Lung (tissue), 12 donors: ENCODE results near the gene NARF. TPM values are rescaled to one million over a fixed set of nuclear protein-coding genes. Genes with fewer than 3 reads are reported as not detected.

Experiments used
- ATAC-seq: fragments of 200-7000 bp; cut with Tn5 transposase; one replicate; pipeline ENCODE4 v1.9.1; 2020; ENCODE audit warnings: moderate number of reproducible peaks; ENCODE audit not compliant: insufficient read depth, low FRiP score
- DNase-seq, 3 donors: peaks; one replicate each; pipeline ENCODE4 v3.0.0-alpha.2; 2013 to 2017
- H3K27ac ChIP-seq, 2 donors: one replicate each; pipeline ENCODE4 v1.5.1; 2013; ENCODE audit warnings: mild to moderate bottlenecking in 2 of 2, moderate library complexity in 2 of 2, control low read depth in 1 of 2, inconsistent platforms in 1 of 2, low read depth in 1 of 2, low read length in 1 of 2
- H3K27me3 ChIP-seq, 3 donors: one replicate each; pipeline ENCODE4 v1.5.1; 2013; ENCODE audit warnings: low read length in 2 of 3; ENCODE audit not compliant: control insufficient read depth in 3 of 3, insufficient read depth in 3 of 3
- H3K36me3 ChIP-seq, 4 donors: one replicate each; pipeline ENCODE4 v1.5.1; 2013; ENCODE audit warnings: low read length in 4 of 4, mild to moderate bottlenecking in 1 of 4, moderate library complexity in 1 of 4; ENCODE audit not compliant: control insufficient read depth in 4 of 4, insufficient read depth in 4 of 4
- H3K4me1 ChIP-seq, 5 donors: one replicate each; pipeline ENCODE4 v1.5.1; 2013; ENCODE audit warnings: low read length in 5 of 5, mild to moderate bottlenecking in 2 of 5, moderate library complexity in 1 of 5; ENCODE audit not compliant: control insufficient read depth in 5 of 5, insufficient read depth in 5 of 5
- H3K4me3 ChIP-seq: one replicate; pipeline ENCODE4 v1.5.1; 2013; ENCODE audit warnings: mild to moderate bottlenecking, control low read depth, moderate library complexity
- H3K9ac ChIP-seq, 2 donors: one replicate each; pipeline ENCODE4 v1.5.1; 2013; ENCODE audit warnings: low read length in 2 of 2, control low read depth in 1 of 2; ENCODE audit not compliant: insufficient read depth in 1 of 2
- H3K9me3 ChIP-seq, 4 donors: one replicate each; pipeline ENCODE4 v1.5.1; 2013; ENCODE audit warnings: low read length in 3 of 4, mild to moderate bottlenecking in 1 of 4, moderate library complexity in 1 of 4; ENCODE audit not compliant: control insufficient read depth in 4 of 4, insufficient read depth in 3 of 4
- CTCF ChIP-seq: IDR thresholded peaks from 2 replicates; pipeline ENCODE4 v1.5.1; 2012; ENCODE audit warnings: mild to moderate bottlenecking; ENCODE audit errors: control extremely low read depth, extremely low read depth
- WGBS, 2 donors: extraction: QIAGEN DNeasy Blood & Tissue Kit; methylation state at CpG; one replicate each; pipeline ENCODE4 v1.1.7; 2013; 5-methylcytosine and 5-hydroxymethylcytosine counted together
- polyA plus RNA-seq, 2 donors: library from polyadenylated mRNA; stranded (reverse); fragments of 200-250 nt; gene quantifications; one replicate each; pipeline ENCODE4 v1.2.1, GENCODE V29; 2013
- total RNA-seq, 2 donors: library from RNA; depleted of rRNA in 1 of 2; stranded (reverse); fragments of >200 nt in 1 of 2; gene quantifications; one replicate each; pipeline ENCODE4 v1.2.1, GENCODE V29; 2014 to 2021
- donor health status: control.
- donor health status: control.
- donor health status: Bipolar disorder and iron deficiency.
- donor health status: healthy.
- donor health status: DM: yes; HTN: yes; CAD: no.

The NARF gene
- total and polyA plus RNA-seq, 4 donors = 54.7 to 60.1 (median 58.7) TPM

GRCh38 chr17:82528484-82529265 is 70.1 kb downstream of the NARF start:
- DNase-seq = peak in 1 of 3 donors; percentile 37
- Histone ChIP-seq H3K4me1 (peaks cover 2 to 19% (median 13%) of the 10 kb centered on the region in 5 donors), H3K36me3 (peaks cover 0 to 2% (median 0%) of the 10 kb centered on the region in 4 donors), H3K9ac (peak overlapping the region in 1 of 2 donors; percentile 58), H3K27ac (peak overlapping the region; percentile 76 to 89), H3K4me3 (no peak overlapping the region), H3K9me3 (peaks cover 0 to 1% (median 0%) of the 10 kb centered on the region in 4 donors), H3K27me3 (no peaks in the 10 kb centered on the region)
- WGBS, 2 donors = 39 to 59% methylated on average over 17 of the region's 17 CpGs
- peak; percentile 2 for TF ChIP-seq CTCF
- ATAC-seq = peak; percentile 66

GRCh38 chr17:82529914-82530300 is 71.4 kb downstream of the NARF start:
- H3K27ac ChIP-seq = peak overlapping the region in 1 of 2 donors; percentile 42
- peaks cover 2 to 21% (median 10%) of the 10 kb centered on the region in 5 donors for H3K4me1 ChIP-seq
- H3K9ac ChIP-seq = no peak overlapping the region
- ATAC-seq (no peak), DNase-seq (no peak)
- WGBS, 2 donors = 87 to 91% methylated on average over 9 of the region's 9 CpGs
- H3K4me3 ChIP-seq = no peak overlapping the region
- TF ChIP-seq CTCF = no peak
- H3K27me3 ChIP-seq = no peaks in the 10 kb centered on the region
- H3K9me3 ChIP-seq = peaks cover 0 to 1% (median 0%) of the 10 kb centered on the region in 4 donors
- H3K36me3 ChIP-seq = no peaks in the 10 kb centered on the region

- peaks cover 9 to 29% (median 19%) of the 10 kb centered on the region in 5 donors for H3K4me1 ChIP-seq
- no peak overlapping the region for H3K27ac ChIP-seq
- TF ChIP-seq CTCF = no peak
- H3K9me3 ChIP-seq = peaks cover 0 to 1% (median 0%) of the 10 kb centered on the region in 4 donors
- DNase-seq = no peak
- 69 to 82% methylated on average over 7 of the region's 7 CpGs for WGBS, 2 donors
- H3K27me3 ChIP-seq = no peaks in the 10 kb centered on the region
- no peak overlapping the region for H3K4me3 ChIP-seq
- peak overlapping the region in 1 of 2 donors; percentile 40 for H3K9ac ChIP-seq
- no peak for ATAC-seq
- H3K36me3 ChIP-seq = no peaks in the 10 kb centered on the region
These were observed 72.9 kb downstream of the NARF start for GRCh38 chr17:82531431-82531881.
